Bronchial epithelial cell (primary cell): ENCODE results near the gene PDHX. TPM values are rescaled to one million over a fixed set of nuclear protein-coding genes. Genes with fewer than 3 reads are reported as not detected.

Experiments used
- DNase-seq: peaks from one replicate; pipeline ENCODE4 v3.0.0-alpha.2; 2010; ENCODE audit warnings: low read depth
- FAIRE-seq: peaks from 2 replicates; lab custom pipeline; 2011; peaks lifted over from hg19 to GRCh38; lab: Jason Lieb, UNC
- H3K27me3 ChIP-seq: 2 replicates; pipeline ENCODE4 v1.5.1; 2011; ENCODE audit warnings: low read length; ENCODE audit not compliant: control insufficient read depth, insufficient read depth
- H3K36me3 ChIP-seq: 2 replicates; pipeline ENCODE4 v1.5.1; 2011; ENCODE audit warnings: low read length; ENCODE audit not compliant: control insufficient read depth, insufficient read depth
- H3K4me3 ChIP-seq: 2 replicates; pipeline ENCODE4 v1.5.1; 2011; ENCODE audit warnings: mild to moderate bottlenecking, low read depth, low read length, control low read depth
- CTCF ChIP-seq: IDR thresholded peaks from 2 replicates; pipeline ENCODE4 v1.5.1; 2011; ENCODE audit warnings: mild to moderate bottlenecking, moderate library complexity, low read length, control low read depth, inconsistent platforms; ENCODE audit not compliant: insufficient read depth, severe bottlenecking
- total RNA-seq: library from RNA; depleted of rRNA; stranded (reverse); fragments of >200 nt; gene quantifications from 2 replicates; pipeline ENCODE4 v1.2.1, GENCODE V29; 2014

The PDHX gene
- total RNA-seq, 1 donor from 2014 or later: 26.6 TPM

- no peak for TF ChIP-seq CTCF
- no peak overlapping the region for H3K4me3 ChIP-seq
- peaks cover 1% of the 10 kb centered on the region for H3K36me3 ChIP-seq
- DNase-seq: no peak
- H3K27me3 ChIP-seq: no peaks in the 10 kb centered on the region
- FAIRE-seq: no peak
Measured at GRCh38 chr11:34972892-34973291, 56.5 kb downstream of the PDHX start.

- H3K27me3 ChIP-seq: no peaks in the 10 kb centered on the region
- FAIRE-seq (no peak), DNase-seq (no peak)
- peaks cover 1% of the 10 kb centered on the region for H3K36me3 ChIP-seq
- TF ChIP-seq CTCF: no peak
- no peak overlapping the region for H3K4me3 ChIP-seq
Measured at GRCh38 chr11:34975482-34975881, 59.1 kb downstream of the PDHX start.

GRCh38 chr11:34976496-34977088 lies 60.2 kb downstream of the PDHX start:
- TF ChIP-seq CTCF: no peak
- DNase-seq (no peak), FAIRE-seq (no peak)
- Histone ChIP-seq H3K36me3 (peaks cover 2% of the 10 kb centered on the region), H3K4me3 (no peak overlapping the region), H3K27me3 (no peaks in the 10 kb centered on the region)

- Histone ChIP-seq H3K36me3 (peaks cover 2% of the 10 kb centered on the region), H3K4me3 (no peak overlapping the region), H3K27me3 (no peaks in the 10 kb centered on the region)
- no peak for FAIRE-seq
- no peak for TF ChIP-seq CTCF
- peak; percentile 83 for DNase-seq
Measured at GRCh38 chr11:34977089-34977912, 60.9 kb downstream of the PDHX start.

GRCh38 chr11:34978236-34979191 lies 62.1 kb downstream of the PDHX start:
- peak; percentile 50 for FAIRE-seq
- Histone ChIP-seq H3K36me3 (peaks cover 2% of the 10 kb centered on the region), H3K27me3 (no peaks in the 10 kb centered on the region), H3K4me3 (no peak overlapping the region)
- no peak for DNase-seq
- no peak for TF ChIP-seq CTCF
